HepG2 (cell line): Measurements from ENCODE around the gene BPIFB4. TPM values are rescaled to one million over a fixed set of nuclear protein-coding genes. Genes with fewer than 3 reads are reported as not detected.
A peak's percentile ranks its signal among the peaks of the same experiment; 100 is the strongest.

Experiments
- CHD4 ChIP-seq: fragments of 200-600 bp; sonication (generic); IDR thresholded peaks from 2 replicates; pipeline ENCODE4 v1.7.0; 2017; ENCODE audit warnings: mild to moderate bottlenecking, low read length, borderline replicate concordance
- FOXK1 ChIP-seq: sonication (generic); formaldehyde crosslinking; IDR thresholded peaks from 2 replicates; pipeline ENCODE4 v1.4.0; 2020; ENCODE audit warnings: low read depth, missing genetic modification reagents, borderline replicate concordance
- HNF4A ChIP-seq: sonication (generic); formaldehyde crosslinking; IDR thresholded peaks from 2 replicates; pipeline ENCODE4 v1.4.0; 2020; ENCODE audit warnings: missing genetic modification reagents
- NCOA2 ChIP-seq: sonication (generic); formaldehyde crosslinking; IDR thresholded peaks from 2 replicates; pipeline ENCODE4 v1.8.0; 2022; ENCODE audit warnings: inconsistent platforms
- NKX3-1 ChIP-seq: sonication (generic); formaldehyde crosslinking; IDR thresholded peaks from 2 replicates; pipeline ENCODE4 v1.5.0; 2020; ENCODE audit warnings: missing genetic modification reagents
- SNAI1 ChIP-seq: sonication (generic); formaldehyde crosslinking; IDR thresholded peaks from 2 replicates; pipeline ENCODE4 v1.5.0; 2020; ENCODE audit warnings: mild to moderate bottlenecking, missing genetic modification reagents, borderline replicate concordance
- ZNF331 ChIP-seq: sonication (generic); formaldehyde crosslinking; IDR thresholded peaks from 2 replicates; pipeline ENCODE4 v1.4.0; 2020; ENCODE audit warnings: missing genetic modification reagents
- polyA plus RNA-seq, 8 experiments: library from polyadenylated mRNA; depleted of rRNA in 3 of 8; stranded (reverse) in 7 of 8; unstranded in 1 of 8; fragments of >200 nt; fragmentation: Illumina TruSeq in 4 of 8; extraction: Trizol in 4 of 8; gene quantifications; 2 replicates each; pipeline versions ENCODE4 v1.2.1 to v1.2.3, GENCODE V29; 2011 to 2016; ENCODE audit warnings: low read depth in 4 of 8, missing spikeins in 1 of 8, mixed read lengths in 1 of 8; ENCODE audit not compliant: insufficient read depth in 1 of 8
- total RNA-seq, 5 experiments: library from RNA; depleted of rRNA; stranded (reverse); fragments of >200 nt; fragmentation: Illumina TruSeq; extraction: Trizol; gene quantifications; 2 replicates each; pipeline ENCODE4 v1.2.3, GENCODE V29; 2016; ENCODE audit warnings: low read depth in 1 of 5
- TF ChIP-seq, protein P1 (sequence below): sonication (generic); formaldehyde crosslinking; IDR thresholded peaks from 2 replicates; pipeline ENCODE4 v1.4.0; 2020; ENCODE audit warnings: mild to moderate bottlenecking, missing genetic modification reagents
- TF ChIP-seq, protein P2 (sequence below): sonication (generic); formaldehyde crosslinking; IDR thresholded peaks from 2 replicates; pipeline ENCODE4 v1.9.0; 2021; ENCODE audit warnings: missing genetic modification reagents, borderline replicate concordance
- TF ChIP-seq, protein P3 (sequence below): sonication (generic); formaldehyde crosslinking; IDR thresholded peaks from 2 replicates; pipeline ENCODE4 v1.4.0; 2020; ENCODE audit warnings: mild to moderate bottlenecking, missing genetic modification reagents
- TF ChIP-seq, protein P4 (sequence below): sonication (generic); formaldehyde crosslinking; IDR thresholded peaks from one replicate; pipeline ENCODE4 v1.5.1; 2020; ENCODE audit warnings: mild to moderate bottlenecking, missing genetic modification reagents; ENCODE audit errors: not compliant biosample characterization

BPIFB4 gene
- total and polyA plus RNA-seq, 2 of the 13 experiments (the other 11 are each of a cell fraction or from before 2014, with no cell fraction given) = 0.09 TPM; not detected in 1

DNA sequence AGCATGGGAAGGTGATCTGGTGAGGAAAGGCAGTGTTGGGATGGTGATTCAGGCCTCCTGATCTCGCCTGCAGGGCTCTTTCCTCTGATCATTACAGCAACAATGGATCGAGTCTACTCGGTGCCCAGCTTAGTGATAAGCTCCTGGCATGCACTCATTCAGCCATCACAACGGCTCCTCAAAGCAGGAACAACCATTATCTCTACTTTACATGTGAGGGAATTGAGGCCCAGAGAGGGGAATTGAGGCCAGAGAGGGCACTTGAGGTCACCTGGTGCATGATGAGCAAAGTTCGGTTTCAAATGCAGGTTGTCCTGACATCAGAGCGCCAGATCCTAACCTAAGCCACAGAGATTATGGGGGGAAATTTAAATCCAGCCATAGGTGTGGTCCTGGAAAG is 46.5 kb downstream of the BPIFB4 start (continued):
- TF ChIP-seq, protein P1, sequence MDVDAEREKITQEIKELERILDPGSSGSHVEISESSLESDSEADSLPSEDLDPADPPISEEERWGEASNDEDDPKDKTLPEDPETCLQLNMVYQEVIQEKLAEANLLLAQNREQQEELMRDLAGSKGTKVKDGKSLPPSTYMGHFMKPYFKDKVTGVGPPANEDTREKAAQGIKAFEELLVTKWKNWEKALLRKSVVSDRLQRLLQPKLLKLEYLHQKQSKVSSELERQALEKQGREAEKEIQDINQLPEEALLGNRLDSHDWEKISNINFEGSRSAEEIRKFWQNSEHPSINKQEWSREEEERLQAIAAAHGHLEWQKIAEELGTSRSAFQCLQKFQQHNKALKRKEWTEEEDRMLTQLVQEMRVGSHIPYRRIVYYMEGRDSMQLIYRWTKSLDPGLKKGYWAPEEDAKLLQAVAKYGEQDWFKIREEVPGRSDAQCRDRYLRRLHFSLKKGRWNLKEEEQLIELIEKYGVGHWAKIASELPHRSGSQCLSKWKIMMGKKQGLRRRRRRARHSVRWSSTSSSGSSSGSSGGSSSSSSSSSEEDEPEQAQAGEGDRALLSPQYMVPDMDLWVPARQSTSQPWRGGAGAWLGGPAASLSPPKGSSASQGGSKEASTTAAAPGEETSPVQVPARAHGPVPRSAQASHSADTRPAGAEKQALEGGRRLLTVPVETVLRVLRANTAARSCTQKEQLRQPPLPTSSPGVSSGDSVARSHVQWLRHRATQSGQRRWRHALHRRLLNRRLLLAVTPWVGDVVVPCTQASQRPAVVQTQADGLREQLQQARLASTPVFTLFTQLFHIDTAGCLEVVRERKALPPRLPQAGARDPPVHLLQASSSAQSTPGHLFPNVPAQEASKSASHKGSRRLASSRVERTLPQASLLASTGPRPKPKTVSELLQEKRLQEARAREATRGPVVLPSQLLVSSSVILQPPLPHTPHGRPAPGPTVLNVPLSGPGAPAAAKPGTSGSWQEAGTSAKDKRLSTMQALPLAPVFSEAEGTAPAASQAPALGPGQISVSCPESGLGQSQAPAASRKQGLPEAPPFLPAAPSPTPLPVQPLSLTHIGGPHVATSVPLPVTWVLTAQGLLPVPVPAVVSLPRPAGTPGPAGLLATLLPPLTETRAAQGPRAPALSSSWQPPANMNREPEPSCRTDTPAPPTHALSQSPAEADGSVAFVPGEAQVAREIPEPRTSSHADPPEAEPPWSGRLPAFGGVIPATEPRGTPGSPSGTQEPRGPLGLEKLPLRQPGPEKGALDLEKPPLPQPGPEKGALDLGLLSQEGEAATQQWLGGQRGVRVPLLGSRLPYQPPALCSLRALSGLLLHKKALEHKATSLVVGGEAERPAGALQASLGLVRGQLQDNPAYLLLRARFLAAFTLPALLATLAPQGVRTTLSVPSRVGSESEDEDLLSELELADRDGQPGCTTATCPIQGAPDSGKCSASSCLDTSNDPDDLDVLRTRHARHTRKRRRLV (CRISPR knock-in tag) = no peak
- TF ChIP-seq FOXK1 (CRISPR knock-in tag) (no peak), NKX3-1 (no peak), ZNF331 (CRISPR knock-in tag) (no peak), NCOA2 (CRISPR knock-in tag) (0 out of 2 replicates have a peak, but pooled peaks have one; percentile 38), SNAI1 (CRISPR knock-in tag) (no peak), HNF4A (CRISPR knock-in tag) (peak; percentile 61), CHD4 (no peak)
- TF ChIP-seq, protein P2, sequence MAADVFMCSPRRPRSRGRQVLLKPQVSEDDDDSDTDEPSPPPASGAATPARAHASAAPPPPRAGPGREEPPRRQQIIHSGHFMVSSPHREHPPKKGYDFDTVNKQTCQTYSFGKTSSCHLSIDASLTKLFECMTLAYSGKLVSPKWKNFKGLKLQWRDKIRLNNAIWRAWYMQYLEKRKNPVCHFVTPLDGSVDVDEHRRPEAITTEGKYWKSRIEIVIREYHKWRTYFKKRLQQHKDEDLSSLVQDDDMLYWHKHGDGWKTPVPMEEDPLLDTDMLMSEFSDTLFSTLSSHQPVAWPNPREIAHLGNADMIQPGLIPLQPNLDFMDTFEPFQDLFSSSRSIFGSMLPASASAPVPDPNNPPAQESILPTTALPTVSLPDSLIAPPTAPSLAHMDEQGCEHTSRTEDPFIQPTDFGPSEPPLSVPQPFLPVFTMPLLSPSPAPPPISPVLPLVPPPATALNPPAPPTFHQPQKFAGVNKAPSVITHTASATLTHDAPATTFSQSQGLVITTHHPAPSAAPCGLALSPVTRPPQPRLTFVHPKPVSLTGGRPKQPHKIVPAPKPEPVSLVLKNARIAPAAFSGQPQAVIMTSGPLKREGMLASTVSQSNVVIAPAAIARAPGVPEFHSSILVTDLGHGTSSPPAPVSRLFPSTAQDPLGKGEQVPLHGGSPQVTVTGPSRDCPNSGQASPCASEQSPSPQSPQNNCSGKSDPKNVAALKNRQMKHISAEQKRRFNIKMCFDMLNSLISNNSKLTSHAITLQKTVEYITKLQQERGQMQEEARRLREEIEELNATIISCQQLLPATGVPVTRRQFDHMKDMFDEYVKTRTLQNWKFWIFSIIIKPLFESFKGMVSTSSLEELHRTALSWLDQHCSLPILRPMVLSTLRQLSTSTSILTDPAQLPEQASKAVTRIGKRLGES = no peak
- TF ChIP-seq, protein P3, sequence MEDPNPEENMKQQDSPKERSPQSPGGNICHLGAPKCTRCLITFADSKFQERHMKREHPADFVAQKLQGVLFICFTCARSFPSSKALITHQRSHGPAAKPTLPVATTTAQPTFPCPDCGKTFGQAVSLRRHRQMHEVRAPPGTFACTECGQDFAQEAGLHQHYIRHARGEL (CRISPR knock-in tag) = no peak
- TF ChIP-seq, protein P4, sequence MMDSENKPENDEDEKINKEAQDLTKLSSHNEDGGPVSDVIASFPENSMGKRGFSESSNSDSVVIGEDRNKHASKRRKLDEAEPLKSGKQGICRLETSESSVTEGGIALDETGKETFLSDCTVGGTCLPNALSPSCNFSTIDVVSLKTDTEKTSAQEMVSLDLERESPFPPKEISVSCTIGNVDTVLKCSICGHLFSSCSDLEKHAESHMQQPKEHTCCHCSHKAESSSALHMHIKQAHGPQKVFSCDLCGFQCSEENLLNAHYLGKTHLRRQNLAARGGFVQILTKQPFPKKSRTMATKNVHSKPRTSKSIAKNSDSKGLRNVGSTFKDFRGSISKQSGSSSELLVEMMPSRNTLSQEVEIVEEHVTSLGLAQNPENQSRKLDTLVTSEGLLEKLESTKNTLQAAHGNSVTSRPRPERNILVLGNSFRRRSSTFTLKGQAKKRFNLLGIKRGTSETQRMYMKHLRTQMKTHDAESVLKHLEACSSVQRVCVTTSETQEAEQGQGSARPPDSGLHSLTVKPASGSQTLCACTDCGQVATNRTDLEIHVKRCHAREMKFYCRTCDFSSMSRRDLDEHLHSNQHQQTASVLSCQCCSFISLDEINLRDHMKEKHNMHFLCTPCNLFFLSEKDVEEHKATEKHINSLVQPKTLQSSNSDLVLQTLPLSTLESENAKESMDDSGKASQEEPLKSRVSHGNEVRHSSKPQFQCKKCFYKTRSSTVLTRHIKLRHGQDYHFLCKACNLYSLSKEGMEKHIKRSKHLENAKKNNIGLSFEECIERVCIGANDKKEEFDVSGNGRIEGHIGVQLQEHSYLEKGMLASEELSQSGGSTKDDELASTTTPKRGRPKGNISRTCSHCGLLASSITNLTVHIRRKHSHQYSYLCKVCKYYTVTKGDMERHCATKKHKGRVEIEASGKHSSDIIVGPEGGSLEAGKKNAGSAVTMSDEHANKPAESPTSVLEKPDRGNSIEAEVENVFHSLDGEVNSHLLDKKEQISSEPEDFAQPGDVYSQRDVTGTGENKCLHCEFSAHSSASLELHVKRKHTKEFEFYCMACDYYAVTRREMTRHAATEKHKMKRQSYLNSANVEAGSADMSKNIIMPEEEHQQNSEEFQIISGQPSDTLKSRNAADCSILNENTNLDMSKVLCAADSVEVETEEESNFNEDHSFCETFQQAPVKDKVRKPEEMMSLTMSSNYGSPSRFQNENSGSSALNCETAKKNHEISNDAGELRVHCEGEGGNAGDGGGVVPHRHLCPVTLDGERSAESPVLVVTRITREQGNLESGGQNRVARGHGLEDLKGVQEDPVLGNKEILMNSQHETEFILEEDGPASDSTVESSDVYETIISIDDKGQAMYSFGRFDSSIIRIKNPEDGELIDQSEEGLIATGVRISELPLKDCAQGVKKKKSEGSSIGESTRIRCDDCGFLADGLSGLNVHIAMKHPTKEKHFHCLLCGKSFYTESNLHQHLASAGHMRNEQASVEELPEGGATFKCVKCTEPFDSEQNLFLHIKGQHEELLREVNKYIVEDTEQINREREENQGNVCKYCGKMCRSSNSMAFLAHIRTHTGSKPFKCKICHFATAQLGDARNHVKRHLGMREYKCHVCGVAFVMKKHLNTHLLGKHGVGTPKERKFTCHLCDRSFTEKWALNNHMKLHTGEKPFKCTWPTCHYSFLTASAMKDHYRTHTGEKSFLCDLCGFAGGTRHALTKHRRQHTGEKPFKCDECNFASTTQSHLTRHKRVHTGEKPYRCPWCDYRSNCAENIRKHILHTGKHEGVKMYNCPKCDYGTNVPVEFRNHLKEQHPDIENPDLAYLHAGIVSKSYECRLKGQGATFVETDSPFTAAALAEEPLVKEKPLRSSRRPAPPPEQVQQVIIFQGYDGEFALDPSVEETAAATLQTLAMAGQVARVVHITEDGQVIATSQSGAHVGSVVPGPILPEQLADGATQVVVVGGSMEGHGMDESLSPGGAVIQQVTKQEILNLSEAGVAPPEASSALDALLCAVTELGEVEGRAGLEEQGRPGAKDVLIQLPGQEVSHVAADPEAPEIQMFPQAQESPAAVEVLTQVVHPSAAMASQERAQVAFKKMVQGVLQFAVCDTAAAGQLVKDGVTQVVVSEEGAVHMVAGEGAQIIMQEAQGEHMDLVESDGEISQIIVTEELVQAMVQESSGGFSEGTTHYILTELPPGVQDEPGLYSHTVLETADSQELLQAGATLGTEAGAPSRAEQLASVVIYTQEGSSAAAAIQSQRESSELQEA = no peak
